ENCODE measurements around the gene ADCY7. TPM values are rescaled to one million over a fixed set of nuclear protein-coding genes. Genes with fewer than 3 reads are reported as not detected.

Gene ADCY7
- total RNA-seq, 1 experiment from 2014 or later: 4.0 TPM

GRCh38 chr16:50228364-50228868 is 37.9 kb upstream of the ADCY7 start:
- no peak overlapping the region for H3K23ac ChIP-seq (ENCODE audit: insufficient read length, low read depth, low read length)
- H3K9me3 Mint-ChIP-seq: no peaks in the 10 kb centered on the region

More at GRCh38 chr16:50228364-50228868, 37.9 kb upstream of the ADCY7 start:
- Histone ChIP-seq H3K23me2 (ENCODE audit: insufficient read length, low read depth, low read length, poor library complexity, severe bottlenecking) (no peaks in the 10 kb centered on the region), H3K18ac (ENCODE audit: insufficient read length, low read depth, low read length) (no peak overlapping the region), H3K56ac (ENCODE audit: insufficient read length, low read depth, low read length) (no peak overlapping the region), H3K4me1 (ENCODE audit: insufficient read depth, low read length) (no peaks in the 10 kb centered on the region), H3T11ph (ENCODE audit: low read length) (no peak overlapping the region), H3K14ac (ENCODE audit: insufficient read depth, low read length) (no peak overlapping the region), H4K20me1 (ENCODE audit: control insufficient read depth, insufficient read depth, insufficient read length) (no peaks in the 10 kb centered on the region), H2BK120ac (ENCODE audit: low read depth, low read length, poor library complexity, severe bottlenecking) (no peak overlapping the region), H3K4me2 (ENCODE audit: insufficient read depth, insufficient read length, low read length) (no peak overlapping the region), H3K79me2 (ENCODE audit: insufficient read depth, low read length) (no peaks in the 10 kb centered on the region), H2BK5ac (ENCODE audit: insufficient read length, low read length) (no peak overlapping the region), H4K5ac (ENCODE audit: insufficient read length, low read depth, low read length) (no peak overlapping the region), H4K8ac (replicated peaks; ENCODE audit: insufficient read length, low read depth, low read length) (no peak overlapping the region), H4K91ac (ENCODE audit: insufficient read length, low read depth, low read length) (no peak overlapping the region), H3K4ac (ENCODE audit: low read depth, low read length) (no peak overlapping the region), H2BK20ac (ENCODE audit: low read depth, low read length, poor library complexity, severe bottlenecking) (no peak overlapping the region), H3K9ac (ENCODE audit: extremely low read depth, insufficient read length, low read length) (no peak overlapping the region), H2AK5ac (ENCODE audit: insufficient read length, low read length) (no peak overlapping the region), H3K9me3 (ENCODE audit: control insufficient read depth, low read depth, low read length) (no peaks in the 10 kb centered on the region), H3K27me3 (ENCODE audit: insufficient read depth, low read length) (no peaks in the 10 kb centered on the region), H2AFZ (ENCODE audit: low read length) (no peak overlapping the region), H2BK12ac (ENCODE audit: insufficient read length, low read depth, low read length) (no peak overlapping the region), H3K27ac (ENCODE audit: insufficient read length, low read depth, low read length) (no peak overlapping the region), H2BK15ac (ENCODE audit: low read depth, low read length) (no peak overlapping the region), H3K79me1 (ENCODE audit: insufficient read depth, low read depth, low read length, poor library complexity, severe bottlenecking) (no peaks in the 10 kb centered on the region)
- no peak overlapping the region for H3K4me3 Mint-ChIP-seq
- TF ChIP-seq CTCF (conservative IDR thresholded peaks at IDR 0.05): no peak
- WGBS (ENCODE audit: extremely low coverage, insufficient read length, low lambda C conversion rate): no CpG with 5 or more reads among the region's 5 CpGs
- no peaks in the 10 kb centered on the region for H3K27me3 Mint-ChIP-seq (ENCODE audit: low read depth)
- peaks cover 12 to 35% (median 31%) of the 10 kb centered on the region in 3 experiments; a peak in 6 of 7 replicates for H3K36me3 Mint-ChIP-seq (ENCODE audit: insufficient read depth in 1 of 3, low read depth in 3 of 3)
- no peaks in the 10 kb centered on the region for H3K4me1 Mint-ChIP-seq
- DNase-seq: no peak
- no peak overlapping the region for H3K27ac Mint-ChIP-seq

All from H9 (cell line).